HepG2 (cell line): ENCODE data around the gene CFL1. TPM values are rescaled to one million over a fixed set of nuclear protein-coding genes. Genes with fewer than 3 reads are reported as not detected.

ENCODE experiments used
- ATF7-NPFF ChIP-seq: sonication (generic); formaldehyde crosslinking; IDR thresholded peaks from 2 replicates; pipeline ENCODE4 v1.8.1; 2023; ENCODE audit warnings: mild to moderate bottlenecking, low read depth, missing genetic modification reagents, moderate library complexity
- EED ChIP-seq: sonication (generic); formaldehyde crosslinking; IDR thresholded peaks from 2 replicates; pipeline ENCODE4 v1.5.0; 2020; ENCODE audit warnings: mild to moderate bottlenecking, missing genetic modification reagents
- GATA4 ChIP-seq: sonication (generic); IDR thresholded peaks from 2 replicates; pipeline ENCODE4 v1.6.1; 2016; ENCODE audit warnings: antibody characterized with exemption, low read depth, borderline replicate concordance
- KDM2A ChIP-seq: sonication (generic); formaldehyde crosslinking; IDR thresholded peaks from 2 replicates; pipeline ENCODE4 v1.4.0; 2020; ENCODE audit warnings: low read depth, missing genetic modification reagents, borderline replicate concordance
- MATR3 ChIP-seq: sonication (generic); formaldehyde crosslinking; IDR thresholded peaks from 2 replicates; pipeline ENCODE4 v1.4.0; 2020; ENCODE audit warnings: missing genetic modification reagents
- MXD3 ChIP-seq: IDR thresholded peaks from 2 replicates; pipeline ENCODE4 v1.6.1; 2016; ENCODE audit warnings: mild to moderate bottlenecking, missing biosample characterization, missing genetic modification reagents
- TCF7 ChIP-seq: sonication (generic); IDR thresholded peaks from 2 replicates; pipeline ENCODE4 v1.6.1; 2016; ENCODE audit warnings: antibody characterized with exemption, low read depth
- YEATS4 ChIP-seq: sonication (generic); formaldehyde crosslinking; IDR thresholded peaks from 2 replicates; pipeline ENCODE4 v1.4.0; 2020; ENCODE audit warnings: missing genetic modification reagents, borderline replicate concordance
- ZMAT3 ChIP-seq: sonication (generic); formaldehyde crosslinking; conservative IDR thresholded peaks from 2 replicates; pipeline ENCODE4 v1.7.0; 2021; ENCODE audit warnings: missing genetic modification reagents
- ZNF160 ChIP-seq: sonication (generic); formaldehyde crosslinking; IDR thresholded peaks from 2 replicates; pipeline ENCODE4 v1.8.0; 2022; ENCODE audit warnings: mild to moderate bottlenecking, inconsistent platforms, missing genetic modification reagents
- ZNF17 ChIP-seq: sonication (generic); formaldehyde crosslinking; IDR thresholded peaks from 2 replicates; pipeline ENCODE4 v1.5.0; 2020; ENCODE audit warnings: mild to moderate bottlenecking, missing genetic modification reagents
- ZNF235 ChIP-seq: sonication (generic); formaldehyde crosslinking; IDR thresholded peaks from 2 replicates; pipeline ENCODE4 v1.8.1; 2023; ENCODE audit warnings: mild to moderate bottlenecking, missing genetic modification reagents, borderline replicate concordance
- ZNF296 ChIP-seq: sonication (generic); formaldehyde crosslinking; conservative IDR thresholded peaks from 2 replicates; pipeline ENCODE4 v1.5.0; 2020; ENCODE audit warnings: mild to moderate bottlenecking, missing genetic modification reagents
- ZNF333 ChIP-seq: sonication (generic); formaldehyde crosslinking; IDR thresholded peaks from 2 replicates; pipeline ENCODE4 v1.4.0; 2020; ENCODE audit warnings: mild to moderate bottlenecking, missing genetic modification reagents, borderline replicate concordance
- ZNF460 ChIP-seq: sonication (generic); formaldehyde crosslinking; IDR thresholded peaks from 2 replicates; pipeline ENCODE4 v1.5.1; 2020; ENCODE audit warnings: missing genetic modification reagents, mild to moderate bottlenecking, borderline replicate concordance
- ZNF501 ChIP-seq: sonication (generic); formaldehyde crosslinking; IDR thresholded peaks from 2 replicates; pipeline ENCODE4 v1.5.1; 2020; ENCODE audit warnings: mild to moderate bottlenecking, moderate library complexity, missing genetic modification reagents
- ZNF781 ChIP-seq: sonication (generic); formaldehyde crosslinking; IDR thresholded peaks from 2 replicates; pipeline ENCODE4 v1.5.1; 2020; ENCODE audit warnings: borderline replicate concordance, mild to moderate bottlenecking, missing genetic modification reagents; ENCODE audit errors: not compliant biosample characterization
- polyA plus RNA-seq, 8 experiments: library from polyadenylated mRNA; depleted of rRNA in 3 of 8; stranded (reverse) in 7 of 8; unstranded in 1 of 8; fragments of >200 nt; fragmentation: Illumina TruSeq in 4 of 8; extraction: Trizol in 4 of 8; gene quantifications; 2 replicates each; pipeline versions ENCODE4 v1.2.1 to v1.2.3, GENCODE V29; 2011 to 2016; ENCODE audit warnings: low read depth in 4 of 8, missing spikeins in 1 of 8, mixed read lengths in 1 of 8; ENCODE audit not compliant: insufficient read depth in 1 of 8
- total RNA-seq, 5 experiments: library from RNA; depleted of rRNA; stranded (reverse); fragments of >200 nt; fragmentation: Illumina TruSeq; extraction: Trizol; gene quantifications; 2 replicates each; pipeline ENCODE4 v1.2.3, GENCODE V29; 2016; ENCODE audit warnings: low read depth in 1 of 5
- TF ChIP-seq, protein P1 (sequence below): sonication (generic); formaldehyde crosslinking; IDR thresholded peaks from 2 replicates; pipeline ENCODE4 v1.5.1; 2020; ENCODE audit warnings: mild to moderate bottlenecking, missing genetic modification reagents, moderate library complexity
- TF ChIP-seq, protein P2 (sequence below): sonication (generic); formaldehyde crosslinking; IDR thresholded peaks from 2 replicates; pipeline ENCODE4 v1.9.0; 2022; ENCODE audit warnings: missing genetic modification reagents, mild to moderate bottlenecking, borderline replicate concordance
- TF ChIP-seq, protein P3 (sequence below): sonication (generic); formaldehyde crosslinking; IDR thresholded peaks from 2 replicates; pipeline ENCODE4 v1.5.0; 2020; ENCODE audit warnings: mild to moderate bottlenecking, missing genetic modification reagents
- TF ChIP-seq, protein P4 (sequence below): sonication (generic); formaldehyde crosslinking; IDR thresholded peaks from 2 replicates; pipeline ENCODE4 v1.5.0; 2020; ENCODE audit warnings: missing genetic modification reagents

The CFL1 gene
- total and polyA plus RNA-seq, 2 of the 13 experiments (the other 11 are each of a cell fraction or from before 2014, with no cell fraction given): 379 to 383 TPM

- no peak for TF ChIP-seq TCF7
- peak; percentile 88; the same call in 1 of the 2 replicates for TF ChIP-seq MXD3 (CRISPR knock-in tag)
- TF ChIP-seq, protein P1, sequence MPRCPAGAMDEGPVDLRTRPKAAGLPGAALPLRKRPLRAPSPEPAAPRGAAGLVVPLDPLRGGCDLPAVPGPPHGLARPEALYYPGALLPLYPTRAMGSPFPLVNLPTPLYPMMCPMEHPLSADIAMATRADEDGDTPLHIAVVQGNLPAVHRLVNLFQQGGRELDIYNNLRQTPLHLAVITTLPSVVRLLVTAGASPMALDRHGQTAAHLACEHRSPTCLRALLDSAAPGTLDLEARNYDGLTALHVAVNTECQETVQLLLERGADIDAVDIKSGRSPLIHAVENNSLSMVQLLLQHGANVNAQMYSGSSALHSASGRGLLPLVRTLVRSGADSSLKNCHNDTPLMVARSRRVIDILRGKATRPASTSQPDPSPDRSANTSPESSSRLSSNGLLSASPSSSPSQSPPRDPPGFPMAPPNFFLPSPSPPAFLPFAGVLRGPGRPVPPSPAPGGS: peak; percentile 86; the same call in 1 of the 2 replicates
- peak; percentile 81; the same call in 1 of the 2 replicates for TF ChIP-seq ZNF501
- peak; percentile 53; the same call in 1 of the 2 replicates for TF ChIP-seq YEATS4 (CRISPR knock-in tag)
- TF ChIP-seq EED (CRISPR knock-in tag): peak; percentile 74
- TF ChIP-seq ZNF781 (CRISPR knock-in tag): peak; percentile 58
- TF ChIP-seq ZNF333: peak; percentile 4; the same call in 1 of the 2 replicates
- no peak; the same call in 1 of the 2 replicates for TF ChIP-seq ZNF296
- no peak for TF ChIP-seq ZNF235 (CRISPR knock-in tag)
- no peak for TF ChIP-seq ZNF460 (CRISPR knock-in tag)
- TF ChIP-seq, protein P2, sequence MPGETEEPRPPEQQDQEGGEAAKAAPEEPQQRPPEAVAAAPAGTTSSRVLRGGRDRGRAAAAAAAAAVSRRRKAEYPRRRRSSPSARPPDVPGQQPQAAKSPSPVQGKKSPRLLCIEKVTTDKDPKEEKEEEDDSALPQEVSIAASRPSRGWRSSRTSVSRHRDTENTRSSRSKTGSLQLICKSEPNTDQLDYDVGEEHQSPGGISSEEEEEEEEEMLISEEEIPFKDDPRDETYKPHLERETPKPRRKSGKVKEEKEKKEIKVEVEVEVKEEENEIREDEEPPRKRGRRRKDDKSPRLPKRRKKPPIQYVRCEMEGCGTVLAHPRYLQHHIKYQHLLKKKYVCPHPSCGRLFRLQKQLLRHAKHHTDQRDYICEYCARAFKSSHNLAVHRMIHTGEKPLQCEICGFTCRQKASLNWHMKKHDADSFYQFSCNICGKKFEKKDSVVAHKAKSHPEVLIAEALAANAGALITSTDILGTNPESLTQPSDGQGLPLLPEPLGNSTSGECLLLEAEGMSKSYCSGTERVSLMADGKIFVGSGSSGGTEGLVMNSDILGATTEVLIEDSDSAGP (CRISPR knock-in tag): peak; percentile 73; the same call in 1 of the 2 replicates
- TF ChIP-seq ATF7-NPFF (CRISPR knock-in tag): peak; percentile 73
- peak; percentile 85 for TF ChIP-seq KDM2A (CRISPR knock-in tag)
- TF ChIP-seq GATA4: no peak
- TF ChIP-seq ZMAT3 (CRISPR knock-in tag): 0 out of 2 replicates have a peak, but pooled peaks have one; percentile 1
- TF ChIP-seq, protein P3, sequence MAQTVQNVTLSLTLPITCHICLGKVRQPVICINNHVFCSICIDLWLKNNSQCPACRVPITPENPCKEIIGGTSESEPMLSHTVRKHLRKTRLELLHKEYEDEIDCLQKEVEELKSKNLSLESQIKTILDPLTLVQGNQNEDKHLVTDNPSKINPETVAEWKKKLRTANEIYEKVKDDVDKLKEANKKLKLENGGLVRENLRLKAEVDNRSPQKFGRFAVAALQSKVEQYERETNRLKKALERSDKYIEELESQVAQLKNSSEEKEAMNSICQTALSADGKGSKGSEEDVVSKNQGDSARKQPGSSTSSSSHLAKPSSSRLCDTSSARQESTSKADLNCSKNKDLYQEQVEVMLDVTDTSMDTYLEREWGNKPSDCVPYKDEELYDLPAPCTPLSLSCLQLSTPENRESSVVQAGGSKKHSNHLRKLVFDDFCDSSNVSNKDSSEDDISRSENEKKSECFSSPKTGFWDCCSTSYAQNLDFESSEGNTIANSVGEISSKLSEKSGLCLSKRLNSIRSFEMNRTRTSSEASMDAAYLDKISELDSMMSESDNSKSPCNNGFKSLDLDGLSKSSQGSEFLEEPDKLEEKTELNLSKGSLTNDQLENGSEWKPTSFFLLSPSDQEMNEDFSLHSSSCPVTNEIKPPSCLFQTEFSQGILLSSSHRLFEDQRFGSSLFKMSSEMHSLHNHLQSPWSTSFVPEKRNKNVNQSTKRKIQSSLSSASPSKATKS (CRISPR knock-in tag): no peak
- TF ChIP-seq, protein P4, sequence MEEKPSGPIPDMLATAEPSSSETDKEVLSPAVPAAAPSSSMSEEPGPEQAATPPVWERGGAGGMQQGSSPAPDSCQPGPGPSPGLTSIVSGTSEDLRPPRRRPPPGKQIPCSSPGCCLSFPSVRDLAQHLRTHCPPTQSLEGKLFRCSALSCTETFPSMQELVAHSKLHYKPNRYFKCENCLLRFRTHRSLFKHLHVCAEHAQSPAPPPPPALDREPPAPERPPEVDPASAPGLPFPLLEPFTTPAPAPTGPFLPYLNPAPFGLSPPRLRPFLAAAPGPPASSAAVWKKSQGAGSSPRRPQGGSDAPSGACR: 0 out of 2 replicates have a peak, but pooled peaks have one; percentile 73
- TF ChIP-seq ZNF160 (CRISPR knock-in tag): no peak
- no peak for TF ChIP-seq ZNF17 (CRISPR knock-in tag)
- TF ChIP-seq MATR3 (CRISPR knock-in tag): no peak
Measured at GRCh38 chr11:65899356-65900124, 41.6 kb upstream of the CFL1 start (continued).
